Fibroblast of villous mesenchyme (primary cell): Measurements from ENCODE around the gene KRTAP4-16. TPM values are rescaled to one million over a fixed set of nuclear protein-coding genes. Genes with fewer than 3 reads are reported as not detected.
"Not testable (repeated sequence)": the region's sequence is repeated elsewhere in the genome, so short reads cannot be mapped to it uniquely, and the experiment has no call there.

Source experiments
- DNase-seq: peaks from one replicate; pipeline ENCODE4 v3.0.0-alpha.2; 2010; ENCODE audit warnings: low read depth
- H3K4me3 ChIP-seq: 2 replicates; pipeline ENCODE4 v1.5.1; 2011; ENCODE audit warnings: low read depth, mild to moderate bottlenecking, low read length
- CTCF ChIP-seq: IDR thresholded peaks from 2 replicates; pipeline ENCODE4 v1.5.1; 2012; ENCODE audit warnings: low read depth, mild to moderate bottlenecking, low read length; ENCODE audit not compliant: insufficient read depth
- total RNA-seq: library from RNA; depleted of rRNA; stranded (reverse); fragments of >200 nt; gene quantifications from 2 replicates; pipeline ENCODE4 v1.2.3, GENCODE V29; 2012

KRTAP4-16 gene
- total RNA-seq, 1 donor, result not detected

GRCh38 chr17:41126412-41126811 is 24.4 kb upstream of the KRTAP4-16 start:
- TF ChIP-seq CTCF, result no peak
- DNase-seq, result no peak
- H3K4me3 ChIP-seq, result no peak overlapping the region

GRCh38 chr17:41125064-41125463 is 23.1 kb upstream of the KRTAP4-16 start:
- no peak for DNase-seq
- no peak for TF ChIP-seq CTCF

GRCh38 chr17:41123991-41124371 is 22.0 kb upstream of the KRTAP4-16 start, which contains the start of gene KRTAP4-12:
Gene KRTAP4-12 (minus strand): TSS chr17:41124182. CDS start chr17:41124122, 60 bp downstream.
- not testable (repeated sequence) for DNase-seq, H3K4me3 ChIP-seq

More at GRCh38 chr17:41125064-41125463, 23.1 kb upstream of the KRTAP4-16 start:
- no peak overlapping the region for H3K4me3 ChIP-seq

- not testable (repeated sequence) for H3K4me3 ChIP-seq
Observed at GRCh38 chr17:41123292-41123990, 21.4 kb upstream of the KRTAP4-16 start.

GRCh38 chr17:41121742-41122141 is 19.7 kb upstream of the KRTAP4-16 start:
- no peak for DNase-seq
- H3K4me3 ChIP-seq, result no peak overlapping the region
- no peak for TF ChIP-seq CTCF

More at GRCh38 chr17:41123292-41123990, 21.4 kb upstream of the KRTAP4-16 start:
- not testable (repeated sequence) for DNase-seq

GRCh38 chr17:41119696-41120690 is 18.0 kb upstream of the KRTAP4-16 start:
- not testable (repeated sequence) for DNase-seq, H3K4me3 ChIP-seq

- DNase-seq, result no peak
- no peak for TF ChIP-seq CTCF
- H3K4me3 ChIP-seq, result no peak overlapping the region
Observed at GRCh38 chr17:41118721-41119120, 16.7 kb upstream of the KRTAP4-16 start.

GRCh38 chr17:41117846-41118386 is 15.9 kb upstream of the KRTAP4-16 start, which contains the start of gene KRTAP4-11:
Gene KRTAP4-11 (minus strand): TSS chr17:41118373. CDS start chr17:41118315, 58 bp downstream.
- DNase-seq, result not testable (repeated sequence)

More at GRCh38 chr17:41117846-41118386, 15.9 kb upstream of the KRTAP4-16 start, which contains the start of gene KRTAP4-11:
- H3K4me3 ChIP-seq, result not testable (repeated sequence)
